ENCODE measurements around the gene SYT1. TPM values are rescaled to one million over a fixed set of nuclear protein-coding genes. Genes with fewer than 3 reads are reported as not detected.

Gene SYT1
- total and polyA plus RNA-seq, 2 of the 8 experiments (the other 6 are each of a cell fraction or from before 2014, with no cell fraction given), result 11.0 to 34.6 TPM

- no peaks in the 10 kb centered on the region for H3K79me1 ChIP-seq (ENCODE audit: low read depth, low read length)
- H3K23ac ChIP-seq (ENCODE audit: insufficient read length), result no peak overlapping the region
- H3K18ac ChIP-seq (ENCODE audit: extremely low read depth, low read length), result no peak overlapping the region
- no peak overlapping the region for H2BK15ac ChIP-seq (ENCODE audit: low read length)
- H2BK20ac ChIP-seq (ENCODE audit: low read length), result no peak overlapping the region
- POLR2A ChIA-PET (ENCODE audit: partially characterized antibody), result no interaction called here
- H3K4ac ChIP-seq (replicated peaks; ENCODE audit: insufficient read length, low read depth, low read length), result no peak overlapping the region
- H3K36me3 ChIP-seq (ENCODE audit: control insufficient read depth in 2 of 4, insufficient read depth in 4 of 4, low read length in 3 of 4), result no peaks in the 10 kb centered on the region
- no peak overlapping the region for H4K5ac ChIP-seq (ENCODE audit: insufficient read length, low read depth, low read length)
- no peak overlapping the region for H2BK120ac ChIP-seq (replicated peaks; ENCODE audit: low read depth, low read length)
- no peaks in the 10 kb centered on the region for H3K79me2 ChIP-seq (ENCODE audit: control insufficient read depth in 1 of 2, insufficient read depth in 2 of 2, low read length in 2 of 2)
- H3K4me2 ChIP-seq (ENCODE audit: insufficient read depth in 1 of 2, low read depth in 2 of 2, low read length in 2 of 2), result no peak overlapping the region
- peaks cover 0 to 12% (median 10%) of the 10 kb centered on the region in 4 experiments; a peak in 4 of 7 replicates for H3K4me1 ChIP-seq (replicated peaks in 1 of 4; ENCODE audit: control insufficient read depth in 3 of 4, insufficient read depth in 4 of 4, low read length in 3 of 4)
- CTCF ChIA-PET (ENCODE audit: partially characterized antibody), result interaction anchor here (1.0 kb wide), 1 partner anchor 49 kb away, joined by 3 read pairs; no protein-coding TSS in a partner anchor
- H4K20me1 ChIP-seq (replicated peaks in 1 of 2; ENCODE audit: control insufficient read depth in 1 of 2, insufficient read depth in 2 of 2, low read length in 2 of 2), result no peaks in the 10 kb centered on the region
- TF ChIP-seq CBX8 (IDR thresholded peaks at IDR 0.05; ENCODE audit: borderline replicate concordance, low read depth, low read length), result no peak
- no peak for TF ChIP-seq PHF8 (conservative IDR thresholded peaks at IDR 0.05; ENCODE audit: low read depth, low read length)
- TF ChIP-seq HDAC6 (IDR thresholded peaks at IDR 0.05; ENCODE audit: low read depth, low read length), result no peak
- TF ChIP-seq SRF (IDR thresholded peaks at IDR 0.05; ENCODE audit: low read depth, low read length), result no peak
- TF ChIP-seq CEBPB (IDR thresholded peaks at IDR 0.05; ENCODE audit: low read depth, low read length), result no peak
- TF ChIP-seq SP4 (IDR thresholded peaks at IDR 0.05; ENCODE audit: low read length), result no peak
- no peak for TF ChIP-seq JUN (IDR thresholded peaks at IDR 0.05; ENCODE audit: low read depth, low read length)
- no peak overlapping the region for H4K8ac ChIP-seq (ENCODE audit: extremely low read depth, insufficient read depth, low read length)
- no peak overlapping the region for H2BK5ac ChIP-seq (ENCODE audit: low read depth, low read length)
- H2AK5ac ChIP-seq (ENCODE audit: low read depth, low read length), result no peak overlapping the region
- no peak overlapping the region for H2AFZ ChIP-seq (ENCODE audit: low read length)
- no peaks in the 10 kb centered on the region for H3K27me3 ChIP-seq (replicated peaks in 1 of 4; ENCODE audit: control insufficient read depth in 3 of 4, extremely low read depth in 1 of 4, insufficient read depth in 3 of 4, low read length in 3 of 4)
- H3K9ac ChIP-seq (replicated peaks in 1 of 4; ENCODE audit: extremely low read depth in 1 of 4, low read depth in 3 of 4, low read length in 3 of 4), result no peak overlapping the region
- FAIRE-seq (no peak), DNase-seq (ENCODE audit: low read depth in 1 of 2, low spot score in 2 of 2) (no peak)
- H3K56ac ChIP-seq (replicated peaks; ENCODE audit: insufficient read length, low read depth, low read length), result no peak overlapping the region
- no peaks in the 10 kb centered on the region for H3K23me2 ChIP-seq (ENCODE audit: low read depth, low read length)
- no peak overlapping the region for H3K27ac ChIP-seq (ENCODE audit: low read depth, low read length)
- WGBS, 2 experiments (ENCODE audit: extremely low coverage in 1 of 2, insufficient coverage in 1 of 2, insufficient read length in 1 of 2, insufficient replicate concordance in 2 of 2, low coverage in 1 of 2, low lambda C conversion rate in 2 of 2, missing lambda C conversion rate in 1 of 2), result 89% methylated on average over 3 of the region's 3 CpGs; no CpG with 5 or more reads in 1 of the 2 experiments
- H3K9me3 ChIP-seq (ENCODE audit: insufficient read depth in 2 of 2, low read depth in 1 of 2, low read length in 1 of 2), result no peaks in the 10 kb centered on the region
- H3K4me3 ChIP-seq (ENCODE audit: extremely low read depth in 1 of 4, insufficient read depth in 2 of 4, low read depth in 3 of 4, low read length in 4 of 4), result no peak overlapping the region
- H4K91ac ChIP-seq (replicated peaks; ENCODE audit: insufficient read length, low read length), result no peak overlapping the region
- H3K14ac ChIP-seq (ENCODE audit: insufficient read length), result no peak overlapping the region
- no peak overlapping the region for H2BK12ac ChIP-seq (ENCODE audit: low read depth, low read length)
Observed at GRCh38 chr12:79411791-79412190, 547.2 kb downstream of the SYT1 start.

Data from H1 (cell line).